ENCODE results near the gene SERPINB6. TPM values are rescaled to one million over a fixed set of nuclear protein-coding genes. Genes with fewer than 3 reads are reported as not detected.

Gene SERPINB6
- total RNA-seq, 5 donors from 2014 or later (not counting 1 experiment from before 2014, with no cell fraction given) = 30.0 to 49.0 (median 38.0) TPM

- peaks cover 0 to 22% (median 16%) of the 10 kb centered on the region in 3 donors for H3K9me3 Mint-ChIP-seq
- H3K27ac Mint-ChIP-seq = no peak overlapping the region
- no peak overlapping the region for H3K4me3 Mint-ChIP-seq
- H3K4me1 Mint-ChIP-seq = peaks cover 0 to 5% (median 0%) of the 10 kb centered on the region in 3 donors
- ChIA-PET CTCF (interaction anchor here in 1 of 2 donors (0.6 kb wide), 1 partner anchor 14 kb away, joined by 3 read pairs; no protein-coding TSS in a partner anchor), POLR2A (no interaction called here)
- no peaks in the 10 kb centered on the region for H3K27me3 Mint-ChIP-seq
- H3K9me3 ChIP-seq = no peaks in the 10 kb centered on the region
- ATAC-seq (replicated peaks in 1 of 4) (no peak), DNase-seq (no peak)
- H3K27ac ChIP-seq (ENCODE audit: low read length) = no peak overlapping the region
- H3K4me3 ChIP-seq (ENCODE audit: control insufficient read depth in 1 of 2, extremely low read depth in 1 of 2, low read length in 1 of 2) = no peak overlapping the region
- H3K4me1 ChIP-seq (ENCODE audit: control insufficient read depth in 1 of 2, extremely low read depth in 1 of 2, insufficient read depth in 2 of 2, low read length in 2 of 2) = peaks cover 0 to 4% of the 10 kb centered on the region in 2 experiments
- peaks cover 68% of the 10 kb centered on the region for H3K36me3 Mint-ChIP-seq
- H3K36me3 ChIP-seq (ENCODE audit: control insufficient read depth in 2 of 2, extremely low read depth in 1 of 2, insufficient read depth in 1 of 2, low read length in 1 of 2) = peaks cover 14 to 45% of the 10 kb centered on the region in 2 donors
- WGBS (ENCODE audit: insufficient coverage) = 93% methylated on average over 5 of the region's 10 CpGs
- H3K27me3 ChIP-seq (replicated peaks in 1 of 2; ENCODE audit: control insufficient read depth in 2 of 2, extremely low read depth in 1 of 2, insufficient read depth in 2 of 2, low read length in 1 of 2) = no peaks in the 10 kb centered on the region
These were observed 43.8 kb upstream of the SERPINB6 start for GRCh38 chr6:3015144-3015543.

GRCh38 chr6:3014675-3015066 is 43.3 kb upstream of the SERPINB6 start:
- DNase-seq (no peak), ATAC-seq (replicated peaks in 1 of 4) (no peak)
- Mint-ChIP-seq H3K4me3 (no peak overlapping the region), H3K27ac (no peak overlapping the region), H3K27me3 (no peaks in the 10 kb centered on the region), H3K4me1 (peaks cover 0 to 5% (median 0%) of the 10 kb centered on the region in 3 donors), H3K9me3 (peaks cover 0 to 24% (median 16%) of the 10 kb centered on the region in 3 donors), H3K36me3 (peaks cover 68% of the 10 kb centered on the region)
- Histone ChIP-seq H3K27me3 (replicated peaks in 1 of 2; ENCODE audit: control insufficient read depth in 2 of 2, extremely low read depth in 1 of 2, insufficient read depth in 2 of 2, low read length in 1 of 2) (no peaks in the 10 kb centered on the region), H3K36me3 (ENCODE audit: control insufficient read depth in 2 of 2, extremely low read depth in 1 of 2, insufficient read depth in 1 of 2, low read length in 1 of 2) (peaks cover 12 to 45% of the 10 kb centered on the region in 2 donors), H3K9me3 (no peaks in the 10 kb centered on the region), H3K4me3 (ENCODE audit: control insufficient read depth in 1 of 2, extremely low read depth in 1 of 2, low read length in 1 of 2) (no peak overlapping the region), H3K27ac (ENCODE audit: low read length) (no peak overlapping the region), H3K4me1 (ENCODE audit: control insufficient read depth in 1 of 2, extremely low read depth in 1 of 2, insufficient read depth in 2 of 2, low read length in 2 of 2) (peaks cover 0 to 4% of the 10 kb centered on the region in 2 experiments)
- WGBS (ENCODE audit: insufficient coverage) = 88% methylated on average over 1 of the region's 4 CpGs
- CTCF ChIA-PET = interaction anchor here in 1 of 2 donors (0.6 kb wide), 1 partner anchor 13 kb away, joined by 3 read pairs; no protein-coding TSS in a partner anchor
- POLR2A ChIA-PET = no interaction called here

- Histone ChIP-seq H3K4me1 (ENCODE audit: control insufficient read depth in 1 of 2, extremely low read depth in 1 of 2, insufficient read depth in 2 of 2, low read length in 2 of 2) (peaks cover 0 to 4% of the 10 kb centered on the region in 2 experiments), H3K4me3 (ENCODE audit: control insufficient read depth in 1 of 2, extremely low read depth in 1 of 2, low read length in 1 of 2) (no peak overlapping the region), H3K27me3 (replicated peaks in 1 of 2; ENCODE audit: control insufficient read depth in 2 of 2, extremely low read depth in 1 of 2, insufficient read depth in 2 of 2, low read length in 1 of 2) (no peaks in the 10 kb centered on the region), H3K27ac (ENCODE audit: low read length) (no peak overlapping the region), H3K9me3 (no peaks in the 10 kb centered on the region), H3K36me3 (ENCODE audit: control insufficient read depth in 2 of 2, extremely low read depth in 1 of 2, insufficient read depth in 1 of 2, low read length in 1 of 2) (peaks cover 9 to 41% of the 10 kb centered on the region in 2 donors)
- peaks cover 70% of the 10 kb centered on the region for H3K36me3 Mint-ChIP-seq
- peaks cover 0 to 24% (median 16%) of the 10 kb centered on the region in 3 donors for H3K9me3 Mint-ChIP-seq
- no peak overlapping the region for H3K27ac Mint-ChIP-seq
- ChIA-PET POLR2A (no interaction called here), CTCF (no interaction called here)
- no peak overlapping the region for H3K4me3 Mint-ChIP-seq
- H3K27me3 Mint-ChIP-seq = no peaks in the 10 kb centered on the region
- 96% methylated on average over 16 of the region's 18 CpGs for WGBS (ENCODE audit: insufficient coverage)
- ATAC-seq (replicated peaks in 1 of 4) = no peak
- no peak for DNase-seq
- peaks cover 0 to 5% (median 0%) of the 10 kb centered on the region in 3 donors for H3K4me1 Mint-ChIP-seq
These were observed 42.7 kb upstream of the SERPINB6 start for GRCh38 chr6:3013901-3014674.

GRCh38 chr6:3013486-3013885 is 42.1 kb upstream of the SERPINB6 start:
- Mint-ChIP-seq H3K36me3 (peaks cover 76% of the 10 kb centered on the region), H3K9me3 (peaks cover 0 to 24% (median 16%) of the 10 kb centered on the region in 3 donors), H3K27ac (no peak overlapping the region), H3K4me3 (no peak overlapping the region), H3K4me1 (peaks cover 0 to 5% (median 0%) of the 10 kb centered on the region in 3 donors), H3K27me3 (no peaks in the 10 kb centered on the region)
- ChIA-PET CTCF (no interaction called here), POLR2A (no interaction called here)
- Histone ChIP-seq H3K27ac (ENCODE audit: low read length) (no peak overlapping the region), H3K4me3 (ENCODE audit: control insufficient read depth in 1 of 2, extremely low read depth in 1 of 2, low read length in 1 of 2) (no peak overlapping the region), H3K9me3 (no peaks in the 10 kb centered on the region), H3K36me3 (ENCODE audit: control insufficient read depth in 2 of 2, extremely low read depth in 1 of 2, insufficient read depth in 1 of 2, low read length in 1 of 2) (peaks cover 9 to 41% of the 10 kb centered on the region in 2 donors), H3K4me1 (ENCODE audit: control insufficient read depth in 1 of 2, extremely low read depth in 1 of 2, insufficient read depth in 2 of 2, low read length in 2 of 2) (peaks cover 0 to 4% of the 10 kb centered on the region in 2 experiments), H3K27me3 (replicated peaks in 1 of 2; ENCODE audit: control insufficient read depth in 2 of 2, extremely low read depth in 1 of 2, insufficient read depth in 2 of 2, low read length in 1 of 2) (no peaks in the 10 kb centered on the region)
- DNase-seq = peak in 1 of 35 experiments; percentile 33
- peak in 1 of 4 experiments; percentile 23 for ATAC-seq (replicated peaks in 1 of 4)
- 50% methylated on average over 1 of the region's 2 CpGs for WGBS (ENCODE audit: insufficient coverage)

- Histone ChIP-seq H3K27ac (ENCODE audit: low read length) (no peak overlapping the region), H3K4me1 (ENCODE audit: control insufficient read depth in 1 of 2, extremely low read depth in 1 of 2, insufficient read depth in 2 of 2, low read length in 2 of 2) (peaks cover 0 to 4% of the 10 kb centered on the region in 2 experiments), H3K36me3 (ENCODE audit: control insufficient read depth in 2 of 2, extremely low read depth in 1 of 2, insufficient read depth in 1 of 2, low read length in 1 of 2) (peaks cover 7 to 41% of the 10 kb centered on the region in 2 donors), H3K9me3 (no peaks in the 10 kb centered on the region), H3K27me3 (replicated peaks in 1 of 2; ENCODE audit: control insufficient read depth in 2 of 2, extremely low read depth in 1 of 2, insufficient read depth in 2 of 2, low read length in 1 of 2) (no peaks in the 10 kb centered on the region), H3K4me3 (ENCODE audit: control insufficient read depth in 1 of 2, extremely low read depth in 1 of 2, low read length in 1 of 2) (no peak overlapping the region)
- DNase-seq (no peak), ATAC-seq (replicated peaks in 1 of 4) (no peak)
- H3K27me3 Mint-ChIP-seq = no peaks in the 10 kb centered on the region
- ChIA-PET CTCF (interaction anchor here in 1 of 2 donors (1.2 kb wide), 1 partner anchor 9 kb away, joined by 3 read pairs; no protein-coding TSS in a partner anchor), POLR2A (interaction anchor here in 1 of 2 donors (0.5 kb wide), 1 partner anchor 28 kb away, joined by 6 read pairs; no protein-coding TSS in a partner anchor)
- H3K36me3 Mint-ChIP-seq = peaks cover 84% of the 10 kb centered on the region
- peaks cover 0 to 7% (median 0%) of the 10 kb centered on the region in 3 donors for H3K4me1 Mint-ChIP-seq
- H3K4me3 Mint-ChIP-seq = no peak overlapping the region
- H3K27ac Mint-ChIP-seq = no peak overlapping the region
- H3K9me3 Mint-ChIP-seq = peaks cover 0 to 24% (median 16%) of the 10 kb centered on the region in 3 donors
These were observed 40.2 kb upstream of the SERPINB6 start for GRCh38 chr6:3011592-3011991.

- no peak for ATAC-seq (replicated peaks in 1 of 4)
- Histone ChIP-seq H3K4me3 (ENCODE audit: control insufficient read depth in 1 of 2, extremely low read depth in 1 of 2, low read length in 1 of 2) (no peak overlapping the region), H3K9me3 (no peaks in the 10 kb centered on the region), H3K27me3 (replicated peaks in 1 of 2; ENCODE audit: control insufficient read depth in 2 of 2, extremely low read depth in 1 of 2, insufficient read depth in 2 of 2, low read length in 1 of 2) (no peaks in the 10 kb centered on the region), H3K4me1 (ENCODE audit: control insufficient read depth in 1 of 2, extremely low read depth in 1 of 2, insufficient read depth in 2 of 2, low read length in 2 of 2) (peaks cover 0 to 4% of the 10 kb centered on the region in 2 experiments), H3K27ac (ENCODE audit: low read length) (no peak overlapping the region), H3K36me3 (ENCODE audit: control insufficient read depth in 2 of 2, extremely low read depth in 1 of 2, insufficient read depth in 1 of 2, low read length in 1 of 2) (peaks cover 7 to 42% of the 10 kb centered on the region in 2 donors)
- no peak for DNase-seq
- Mint-ChIP-seq H3K4me3 (no peak overlapping the region), H3K27ac (no peak overlapping the region), H3K4me1 (peaks cover 0 to 7% (median 0%) of the 10 kb centered on the region in 3 donors), H3K36me3 (peaks cover 87% of the 10 kb centered on the region), H3K27me3 (no peaks in the 10 kb centered on the region), H3K9me3 (peaks cover 0 to 24% (median 16%) of the 10 kb centered on the region in 3 donors)
- CTCF ChIA-PET = interaction anchor here (0.9 to 1.2 kb wide), 2 partner anchors 9 to 220 kb away, joined by 3 read pairs; no protein-coding TSS in a partner anchor
- POLR2A ChIA-PET = interaction anchor here in 1 of 2 donors (0.5 kb wide), 1 partner anchor 28 kb away, joined by 6 read pairs; no protein-coding TSS in a partner anchor
These were observed 39.8 kb upstream of the SERPINB6 start for GRCh38 chr6:3011158-3011557.

All from T-cell (primary cell).